Endodermal cell (in vitro differentiated cells): Measurements from ENCODE around the gene ASPN. TPM values are rescaled to one million over a fixed set of nuclear protein-coding genes. Genes with fewer than 3 reads are reported as not detected.
A peak's percentile ranks its signal among the peaks of the same experiment; 100 is the strongest.

Source experiments
- DNase-seq: peaks from one replicate; pipeline ENCODE4 v3.0.0-alpha.2; 2017
- H3K27ac ChIP-seq: 2 replicates; pipeline ENCODE4 v1.5.1; 2013; ENCODE audit warnings: mild to moderate bottlenecking, low read depth, low read length, moderate library complexity
- H3K27me3 ChIP-seq: 2 replicates; pipeline ENCODE4 v1.6.1; 2013; ENCODE audit warnings: mild to moderate bottlenecking, low read length, moderate library complexity; ENCODE audit not compliant: insufficient read depth, control insufficient read depth, poor library complexity, severe bottlenecking
- H3K36me3 ChIP-seq: 2 replicates; pipeline ENCODE4 v1.7.0; 2013; ENCODE audit warnings: mild to moderate bottlenecking, low read length, moderate library complexity; ENCODE audit not compliant: control insufficient read depth, insufficient read depth
- H3K4me1 ChIP-seq: one replicate; pipeline ENCODE4 v1.7.0; 2013; ENCODE audit warnings: low read length; ENCODE audit not compliant: control insufficient read depth, insufficient read depth
- H3K4me3 ChIP-seq: 2 replicates; pipeline ENCODE4 v1.5.1; 2013; ENCODE audit warnings: mild to moderate bottlenecking, low read length, moderate library complexity
- H3K9ac ChIP-seq: 2 replicates; pipeline ENCODE4 v1.6.1; 2013; ENCODE audit warnings: mild to moderate bottlenecking, low read length, moderate library complexity; ENCODE audit not compliant: poor library complexity, severe bottlenecking; ENCODE audit errors: extremely low read depth
- H3K9me3 ChIP-seq: 2 replicates; pipeline ENCODE4 v1.6.1; 2013; ENCODE audit warnings: mild to moderate bottlenecking, low read length, moderate library complexity; ENCODE audit not compliant: control insufficient read depth
- H3K27ac Mint-ChIP-seq: 2 replicates; pipeline ENCODE4 v1.8.0; 2020; ENCODE audit warnings: mixed read lengths
- H3K27me3 Mint-ChIP-seq: 2 replicates; pipeline ENCODE4 v1.8.0; 2021; ENCODE audit warnings: mild to moderate bottlenecking, mixed read lengths; ENCODE audit not compliant: insufficient read depth
- H3K36me3 Mint-ChIP-seq: 2 replicates; pipeline ENCODE4 v1.8.0; 2020; ENCODE audit warnings: low read depth, mixed read lengths
- H3K4me1 Mint-ChIP-seq: 2 replicates; pipeline ENCODE4 v1.8.0; 2020; ENCODE audit warnings: mixed read lengths
- H3K4me3 Mint-ChIP-seq: 2 replicates; pipeline ENCODE4 v1.8.0; 2020; ENCODE audit warnings: mild to moderate bottlenecking, moderate library complexity, mixed read lengths
- H3K9me3 Mint-ChIP-seq: 2 replicates; pipeline ENCODE4 v1.8.0; 2020; ENCODE audit warnings: mild to moderate bottlenecking, mixed read lengths
- WGBS, 2 experiments: methylation state at CpG; one replicate each; pipeline versions ENCODE4 v1.1.5 to v1.1.7; 2013; ENCODE audit warnings: missing lambda C conversion rate in 2 of 2, mixed read lengths in 1 of 2; ENCODE audit not compliant: insufficient coverage in 1 of 2, insufficient read length in 1 of 2; 5-methylcytosine and 5-hydroxymethylcytosine counted together
- total RNA-seq, 2 donors: library from RNA; stranded (reverse); fragmentation: NEBNext Ultra II Directional in 1 of 2; extraction: Animal tissue kit (Norgen Biotek cat#: 25700) in 1 of 2; gene quantifications; 2 replicates in 1 of 2; 3 replicates in 1 of 2; pipeline ENCODE4 v1.2.1, GENCODE V29; 2021
- TF ChIP-seq, protein P1 (sequence below): fragments of 200-600 bp; sonication (generic); conservative IDR thresholded peaks from 2 replicates; pipeline ENCODE4 v1.5.0; 2021; ENCODE audit warnings: antibody characterized with exemption, mild to moderate bottlenecking

ASPN gene
- total RNA-seq, 2 donors from 2014 or later, result not detected

DNA sequence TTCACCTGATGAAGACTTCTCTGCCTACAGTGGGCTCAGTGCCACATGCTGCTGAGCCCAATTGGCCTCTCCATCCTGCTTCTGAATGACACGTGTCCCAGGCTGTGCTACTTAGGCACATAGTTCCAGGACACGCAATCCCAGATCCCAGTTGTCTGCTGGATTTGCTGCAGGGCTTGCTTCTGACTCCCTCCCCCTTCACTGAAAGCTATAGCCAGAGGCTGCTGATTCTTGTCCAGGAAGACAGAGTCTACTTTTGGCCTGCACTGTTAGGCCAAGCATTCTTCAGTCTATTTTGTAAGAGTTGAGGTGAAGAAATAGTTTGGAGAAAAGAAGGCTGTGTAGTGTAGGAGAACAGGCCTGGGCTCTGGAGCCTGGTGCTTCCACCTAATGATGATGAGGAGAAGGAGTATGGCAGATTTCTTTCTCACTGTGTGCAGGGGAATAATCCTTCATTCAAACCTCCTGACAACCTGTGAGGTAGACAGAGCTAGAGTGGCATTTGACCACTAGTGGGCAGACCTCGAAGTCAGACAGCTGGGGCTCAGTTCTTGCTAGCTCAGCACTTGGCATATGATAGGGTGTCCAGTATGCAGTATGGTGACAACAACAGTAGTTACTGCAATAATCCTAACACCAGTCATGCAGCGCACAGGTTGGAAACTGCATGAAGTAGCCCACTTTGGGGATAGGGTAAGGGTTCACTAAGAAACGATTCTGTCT, 19.5 kb upstream of the ASPN start:
- Histone ChIP-seq H3K9me3 (no peaks in the 10 kb centered on the region), H3K4me1 (no peaks in the 10 kb centered on the region), H3K4me3 (no peak overlapping the region), H3K9ac (no peak overlapping the region), H3K27me3 (no peaks in the 10 kb centered on the region), H3K27ac (no peak overlapping the region), H3K36me3 (no peaks in the 10 kb centered on the region)
- Mint-ChIP-seq H3K4me3 (no peak overlapping the region), H3K36me3 (no peaks in the 10 kb centered on the region), H3K4me1 (no peaks in the 10 kb centered on the region), H3K27me3 (no peaks in the 10 kb centered on the region), H3K9me3 (no peaks in the 10 kb centered on the region), H3K27ac (no peak overlapping the region)
- 87 to 89% methylated on average over 4 to 5 of the region's 5 CpGs for WGBS, 2 experiments
- TF ChIP-seq, protein P1, sequence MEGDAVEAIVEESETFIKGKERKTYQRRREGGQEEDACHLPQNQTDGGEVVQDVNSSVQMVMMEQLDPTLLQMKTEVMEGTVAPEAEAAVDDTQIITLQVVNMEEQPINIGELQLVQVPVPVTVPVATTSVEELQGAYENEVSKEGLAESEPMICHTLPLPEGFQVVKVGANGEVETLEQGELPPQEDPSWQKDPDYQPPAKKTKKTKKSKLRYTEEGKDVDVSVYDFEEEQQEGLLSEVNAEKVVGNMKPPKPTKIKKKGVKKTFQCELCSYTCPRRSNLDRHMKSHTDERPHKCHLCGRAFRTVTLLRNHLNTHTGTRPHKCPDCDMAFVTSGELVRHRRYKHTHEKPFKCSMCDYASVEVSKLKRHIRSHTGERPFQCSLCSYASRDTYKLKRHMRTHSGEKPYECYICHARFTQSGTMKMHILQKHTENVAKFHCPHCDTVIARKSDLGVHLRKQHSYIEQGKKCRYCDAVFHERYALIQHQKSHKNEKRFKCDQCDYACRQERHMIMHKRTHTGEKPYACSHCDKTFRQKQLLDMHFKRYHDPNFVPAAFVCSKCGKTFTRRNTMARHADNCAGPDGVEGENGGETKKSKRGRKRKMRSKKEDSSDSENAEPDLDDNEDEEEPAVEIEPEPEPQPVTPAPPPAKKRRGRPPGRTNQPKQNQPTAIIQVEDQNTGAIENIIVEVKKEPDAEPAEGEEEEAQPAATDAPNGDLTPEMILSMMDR, result peak; percentile 85
- peak; percentile 80 for DNase-seq

DNA sequence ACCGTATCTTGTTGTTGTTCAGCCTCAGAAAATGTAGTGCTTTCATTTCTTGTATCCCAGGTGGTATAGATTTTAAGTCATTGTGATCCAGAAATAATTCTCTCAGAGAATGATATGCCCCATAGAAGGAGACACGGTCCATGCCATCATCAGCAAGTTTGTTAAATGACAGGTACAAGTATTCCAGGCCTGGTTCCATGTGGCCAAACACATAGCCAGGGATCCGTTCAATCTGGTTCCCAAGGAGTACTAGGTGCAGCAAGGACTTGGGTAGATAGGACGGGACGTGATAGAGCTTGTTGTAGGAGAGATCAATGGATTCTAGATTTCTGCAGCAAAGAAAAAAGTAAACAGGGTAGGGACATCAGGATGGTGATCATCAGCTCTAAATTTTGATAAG, 18.4 kb upstream of the ASPN start:
- H3K9me3 ChIP-seq, result no peaks in the 10 kb centered on the region
- H3K36me3 ChIP-seq, result no peaks in the 10 kb centered on the region
- H3K27me3 ChIP-seq, result no peaks in the 10 kb centered on the region
- H3K4me3 ChIP-seq, result no peak overlapping the region
- Mint-ChIP-seq H3K9me3 (no peaks in the 10 kb centered on the region), H3K4me3 (no peak overlapping the region), H3K27ac (no peak overlapping the region), H3K4me1 (no peaks in the 10 kb centered on the region), H3K27me3 (no peaks in the 10 kb centered on the region), H3K36me3 (no peaks in the 10 kb centered on the region)
- no peak overlapping the region for H3K27ac ChIP-seq
- no peaks in the 10 kb centered on the region for H3K4me1 ChIP-seq
- H3K9ac ChIP-seq, result no peak overlapping the region
- DNase-seq, result no peak
- TF ChIP-seq, protein P1, result no peak
- 93 to 96% methylated on average over 5 of the region's 5 CpGs for WGBS, 2 experiments

DNA sequence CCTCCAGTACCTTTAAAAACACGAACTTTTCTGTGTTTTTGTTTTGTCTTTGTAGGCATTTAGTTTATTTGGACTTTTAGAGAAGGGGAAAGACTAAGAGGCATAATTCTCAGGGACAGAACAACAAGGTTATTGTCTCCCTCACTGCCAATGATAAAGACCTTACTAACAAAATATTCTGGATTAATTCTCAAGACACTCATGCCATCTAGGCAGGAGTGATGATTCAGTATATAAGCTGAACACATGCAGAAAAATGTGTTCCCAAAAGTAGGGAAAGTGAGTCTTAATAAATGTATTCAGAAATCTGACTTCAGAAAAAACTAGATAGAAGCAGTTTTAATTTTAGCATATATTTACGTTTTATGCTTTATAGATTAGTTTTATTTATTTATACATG, 17.4 kb upstream of the ASPN start:
- no peaks in the 10 kb centered on the region for H3K27me3 ChIP-seq
- no peaks in the 10 kb centered on the region for H3K4me1 ChIP-seq
- DNase-seq, result no peak
- TF ChIP-seq, protein P1, result no peak
- no peaks in the 10 kb centered on the region for H3K36me3 ChIP-seq
- Mint-ChIP-seq H3K9me3 (no peaks in the 10 kb centered on the region), H3K36me3 (no peaks in the 10 kb centered on the region), H3K27me3 (no peaks in the 10 kb centered on the region), H3K4me1 (no peaks in the 10 kb centered on the region), H3K4me3 (no peak overlapping the region), H3K27ac (no peak overlapping the region)
- no peak overlapping the region for H3K27ac ChIP-seq
- no peak overlapping the region for H3K4me3 ChIP-seq
- H3K9ac ChIP-seq, result no peak overlapping the region
- WGBS, 2 experiments, result 89% methylated on average over 1 of the region's 2 CpGs; no CpG with 5 or more reads in 1 of the 2 experiments
- no peaks in the 10 kb centered on the region for H3K9me3 ChIP-seq
